HCT116 (cell line): ENCODE measurements around the gene NOXA1.

Experiments used
- ATF3 ChIP-seq: IDR thresholded peaks from 2 replicates; pipeline ENCODE4 v1.6.1; 2012
- CEBPB ChIP-seq: IDR thresholded peaks from 2 replicates; pipeline ENCODE4 v1.6.1; 2012; ENCODE audit warnings: low read depth
- CTCF ChIP-seq, 3 experiments: fragments of 200-600 bp in 1 of 3; sonication (generic) in 1 of 3; IDR thresholded peaks in 2 of 3; conservative IDR thresholded peaks in 1 of 3; 2 replicates each; pipeline ENCODE4 v1.5.1; 2012 to 2017; ENCODE audit warnings: low read depth in 2 of 3, low read length in 2 of 3, antibody characterized with exemption in 1 of 3, borderline replicate concordance in 1 of 3, control low read depth in 1 of 3, mild to moderate bottlenecking in 1 of 3, mixed read lengths in 1 of 3, mixed run types in 1 of 3, moderate library complexity in 1 of 3; ENCODE audit not compliant: insufficient read depth in 1 of 3
- EGR1 ChIP-seq: IDR thresholded peaks from 2 replicates; pipeline ENCODE4 v1.6.1; 2012; ENCODE audit warnings: low read depth
- EZH2 ChIP-seq: fragments of 200-600 bp; sonication (generic); IDR thresholded peaks from 2 replicates; pipeline ENCODE4 v1.6.1; 2017; ENCODE audit warnings: antibody characterized with exemption, mixed run types
- JUND ChIP-seq: IDR thresholded peaks from 2 replicates; pipeline ENCODE4 v1.6.1; 2012
- MAX ChIP-seq: IDR thresholded peaks from 2 replicates; pipeline ENCODE4 v1.6.1; 2012
- POLR2A ChIP-seq: IDR thresholded peaks from 2 replicates; pipeline ENCODE4 v1.7.0; 2011; ENCODE audit warnings: borderline replicate concordance; ENCODE audit not compliant: insufficient read depth, insufficient read length; ENCODE audit errors: extremely low read depth
- POLR2AphosphoS5 ChIP-seq: IDR thresholded peaks from 2 replicates; pipeline ENCODE4 v1.6.1; 2011; ENCODE audit warnings: mild to moderate bottlenecking, low read depth, low read length, moderate library complexity
- SIN3A ChIP-seq: IDR thresholded peaks from 2 replicates; pipeline ENCODE4 v1.6.1; 2012; ENCODE audit warnings: low read depth
- YY1 ChIP-seq: IDR thresholded peaks from 2 replicates; pipeline ENCODE4 v1.6.1; 2011; ENCODE audit warnings: low read length, low read depth, moderate library complexity, mild to moderate bottlenecking; ENCODE audit not compliant: insufficient replicate concordance; ENCODE audit errors: extremely low read depth

- TF ChIP-seq YY1 (no peak), CTCF (IDR thresholded peaks at IDR 0.05 in 2 of 3, conservative IDR thresholded peaks at IDR 0.05 in 1 of 3; ENCODE audit: borderline replicate concordance in 1 of 3, insufficient read depth in 1 of 3, low read depth in 2 of 3, low read length in 2 of 3) (no peak), EZH2 (no peak), POLR2AphosphoS5 (no peak), ATF3 (no peak), JUND (no peak), POLR2A (no peak), SIN3A (no peak), EGR1 (no peak), MAX (no peak), CEBPB (no peak)
Measured at GRCh38 chr9:137434498-137435380, 11.5 kb downstream of the NOXA1 start.
